Subcutaneous abdominal adipose tissue (tissue), 5 donors: ENCODE results near the gene NUP35.

ENCODE experiments used
- H3K27ac ChIP-seq: one replicate; pipeline ENCODE4 v1.7.0; 2013; ENCODE audit warnings: low read depth, mild to moderate bottlenecking, inconsistent platforms, low read length, moderate library complexity
- H3K27me3 ChIP-seq, 5 donors: one replicate each; pipeline ENCODE4 v1.7.0; 2013; ENCODE audit warnings: low read length in 5 of 5, inconsistent platforms in 1 of 5; ENCODE audit not compliant: control insufficient read depth in 5 of 5, insufficient read depth in 4 of 5
- H3K36me3 ChIP-seq, 5 donors: one replicate each; pipeline ENCODE4 v1.7.0; 2013; ENCODE audit warnings: low read length in 5 of 5; ENCODE audit not compliant: control insufficient read depth in 5 of 5, insufficient read depth in 5 of 5
- H3K4me1 ChIP-seq, 5 donors: one replicate each; pipeline ENCODE4 v1.7.0; 2013; ENCODE audit warnings: low read length in 5 of 5, mild to moderate bottlenecking in 3 of 5, moderate library complexity in 1 of 5; ENCODE audit not compliant: control insufficient read depth in 5 of 5, insufficient read depth in 5 of 5
- H3K4me3 ChIP-seq, 5 donors: one replicate each; pipeline ENCODE4 v1.7.0; 2013; ENCODE audit warnings: low read length in 5 of 5, low read depth in 1 of 5
- H3K9ac ChIP-seq, 5 donors: one replicate each; pipeline ENCODE4 v1.7.0; 2013; ENCODE audit warnings: low read length in 5 of 5, mild to moderate bottlenecking in 4 of 5, moderate library complexity in 3 of 5
- H3K9me3 ChIP-seq, 5 donors: one replicate each; pipeline ENCODE4 v1.7.0; 2013; ENCODE audit warnings: low read length in 5 of 5; ENCODE audit not compliant: control insufficient read depth in 5 of 5
- donor health status: healthy.
- donor health status: healthy.
- donor health status: healthy.
- donor health status: healthy.
- donor health status: healthy.

The NUP35 gene

GRCh38 chr2:183093857-183094657 lies 30.2 kb upstream of the NUP35 start:
- H3K27ac ChIP-seq = no peak overlapping the region
- H3K4me1 ChIP-seq = peaks cover 0 to 3% (median 0%) of the 10 kb centered on the region in 5 donors
- no peaks in the 10 kb centered on the region for H3K9me3 ChIP-seq
- H3K9ac ChIP-seq = no peak overlapping the region
- H3K36me3 ChIP-seq = no peaks in the 10 kb centered on the region
- H3K4me3 ChIP-seq = no peak overlapping the region
- no peaks in the 10 kb centered on the region for H3K27me3 ChIP-seq

- H3K27me3 ChIP-seq = no peaks in the 10 kb centered on the region
- no peak overlapping the region for H3K4me3 ChIP-seq
- H3K9me3 ChIP-seq = no peaks in the 10 kb centered on the region
- no peak overlapping the region for H3K9ac ChIP-seq
- no peaks in the 10 kb centered on the region for H3K36me3 ChIP-seq
- H3K4me1 ChIP-seq = no peaks in the 10 kb centered on the region
- no peak overlapping the region for H3K27ac ChIP-seq
Observed at GRCh38 chr2:183105402-183106134, 18.7 kb upstream of the NUP35 start.

- Histone ChIP-seq H3K4me3 (no peak overlapping the region), H3K9me3 (no peaks in the 10 kb centered on the region), H3K27me3 (no peaks in the 10 kb centered on the region), H3K36me3 (no peaks in the 10 kb centered on the region), H3K4me1 (no peaks in the 10 kb centered on the region), H3K27ac (no peak overlapping the region), H3K9ac (no peak overlapping the region)
Observed at GRCh38 chr2:183112577-183112976, 11.7 kb upstream of the NUP35 start.

GRCh38 chr2:183113630-183114029 lies 10.6 kb upstream of the NUP35 start:
- H3K9ac ChIP-seq = no peak overlapping the region
- no peak overlapping the region for H3K4me3 ChIP-seq
- no peaks in the 10 kb centered on the region for H3K9me3 ChIP-seq
- no peak overlapping the region for H3K27ac ChIP-seq
- H3K36me3 ChIP-seq = no peaks in the 10 kb centered on the region
- H3K27me3 ChIP-seq = no peaks in the 10 kb centered on the region
- no peaks in the 10 kb centered on the region for H3K4me1 ChIP-seq

- no peaks in the 10 kb centered on the region for H3K36me3 ChIP-seq
- no peaks in the 10 kb centered on the region for H3K4me1 ChIP-seq
- H3K4me3 ChIP-seq = no peak overlapping the region
- no peaks in the 10 kb centered on the region for H3K9me3 ChIP-seq
- H3K27me3 ChIP-seq = no peaks in the 10 kb centered on the region
- no peak overlapping the region for H3K9ac ChIP-seq
- no peak overlapping the region for H3K27ac ChIP-seq
Observed at GRCh38 chr2:183117226-183117625, 7.0 kb upstream of the NUP35 start.

- peaks cover 0 to 23% (median 17%) of the 10 kb centered on the region in 5 donors for H3K4me1 ChIP-seq
- H3K9ac ChIP-seq = peak overlapping the region; percentile 49 to 93 (median 88)
- no peaks in the 10 kb centered on the region for H3K27me3 ChIP-seq
- peak overlapping the region; percentile 79 to 99 (median 92) for H3K4me3 ChIP-seq
- H3K27ac ChIP-seq = peak overlapping the region; percentile 82
- H3K36me3 ChIP-seq = no peaks in the 10 kb centered on the region
- no peaks in the 10 kb centered on the region for H3K9me3 ChIP-seq
Observed at GRCh38 chr2:183123117-183123958, 905 bp upstream of the NUP35 start.

GRCh38 chr2:183123959-183124221 lies 353 bp upstream of the NUP35 start:
- Histone ChIP-seq H3K4me1 (peaks cover 0 to 23% (median 17%) of the 10 kb centered on the region in 5 donors), H3K9ac (peak overlapping the region; percentile 49 to 93 (median 88)), H3K36me3 (peaks cover 0 to 2% (median 0%) of the 10 kb centered on the region in 5 donors), H3K9me3 (no peaks in the 10 kb centered on the region), H3K4me3 (peak overlapping the region; percentile 79 to 99 (median 92)), H3K27me3 (no peaks in the 10 kb centered on the region), H3K27ac (peak overlapping the region; percentile 82)

GRCh38 chr2:183124957-183125255 lies 663 bp downstream of the NUP35 start:
- peaks cover 0 to 23% (median 17%) of the 10 kb centered on the region in 5 donors for H3K4me1 ChIP-seq
- H3K9me3 ChIP-seq = no peaks in the 10 kb centered on the region
- H3K27me3 ChIP-seq = no peaks in the 10 kb centered on the region
- H3K36me3 ChIP-seq = peaks cover 0 to 6% (median 3%) of the 10 kb centered on the region in 5 donors
- peak overlapping the region; percentile 79 to 99 (median 92) for H3K4me3 ChIP-seq
- peak overlapping the region; percentile 82 for H3K27ac ChIP-seq
- H3K9ac ChIP-seq = peak overlapping the region; percentile 49 to 93 (median 88)

- Histone ChIP-seq H3K36me3 (peaks cover 0 to 9% (median 4%) of the 10 kb centered on the region in 5 donors), H3K4me1 (peaks cover 0 to 23% (median 17%) of the 10 kb centered on the region in 5 donors), H3K27me3 (no peaks in the 10 kb centered on the region), H3K9me3 (no peaks in the 10 kb centered on the region), H3K27ac (no peak overlapping the region), H3K9ac (no peak overlapping the region), H3K4me3 (peak overlapping the region in 1 of 5 donors; percentile 79)
Observed at GRCh38 chr2:183125659-183126341, 1.6 kb downstream of the NUP35 start.
